HG03095 (cell line): ENCODE data around the gene METTL25B.

Experiments
- ATAC-seq: cut with Tn5 transposase; IDR thresholded peaks from one replicate; pipeline ENCODE4 v1.9.1; 2021; ENCODE audit warnings: moderate library complexity; ENCODE audit not compliant: unreplicated experiment

METTL25B gene

GRCh38 chr1:156725683-156726280 lies 2.5 kb upstream of the METTL25B start:
- peak; percentile 35 for ATAC-seq

DNA sequence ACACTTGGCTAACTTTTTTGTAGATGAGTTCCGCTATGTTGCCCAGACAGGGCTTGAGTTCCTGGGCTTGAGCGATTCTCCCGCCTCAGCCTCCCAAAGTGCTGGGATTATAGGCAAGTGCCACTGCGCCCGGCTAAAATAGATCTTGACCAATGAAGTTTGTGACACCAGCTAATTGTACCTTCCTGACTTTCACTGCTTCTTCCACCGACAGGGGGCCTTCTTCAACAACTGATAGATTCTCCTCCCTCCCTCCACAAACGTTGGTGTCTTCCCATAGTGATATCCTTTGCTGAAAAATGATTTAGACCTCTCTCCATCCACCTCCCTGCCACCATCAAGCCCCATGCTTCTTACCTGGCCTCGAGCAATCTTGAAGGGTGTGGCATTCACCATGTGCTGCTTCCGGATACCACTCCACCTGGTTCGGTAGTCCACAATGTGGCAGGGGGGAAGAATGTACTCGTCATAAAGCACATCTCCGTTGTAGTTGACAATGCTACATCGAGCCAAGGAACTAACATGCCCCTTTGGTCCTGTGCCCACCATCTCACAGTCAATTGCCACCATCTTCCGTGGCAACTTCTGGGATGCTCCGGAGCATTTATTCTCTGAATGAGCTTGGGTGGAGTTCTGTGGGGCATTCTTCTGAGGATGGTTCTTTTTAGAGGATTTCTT lies 1.6 kb upstream of the METTL25B start:
- no peak for ATAC-seq

DNA sequence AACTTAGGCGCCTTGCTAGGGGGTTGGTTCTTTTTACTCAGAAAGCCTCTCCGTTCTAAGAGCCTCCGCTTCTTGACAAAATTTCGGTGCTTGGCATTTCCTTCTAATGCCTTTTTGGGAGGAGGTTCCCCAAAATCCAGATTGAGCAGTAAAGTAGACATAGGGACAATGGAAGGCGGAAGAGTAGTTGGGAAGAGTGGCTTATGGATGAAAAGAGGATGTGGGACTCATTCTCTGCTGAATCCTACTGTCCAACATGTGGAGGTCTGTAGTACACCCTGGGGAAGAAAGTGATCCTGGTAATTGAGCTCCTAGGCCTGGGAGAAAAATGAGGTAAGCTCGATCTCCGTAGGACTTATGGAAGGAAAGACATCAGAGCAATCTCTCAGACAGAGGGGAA lies 777 bp upstream of the METTL25B start:
- ATAC-seq: no peak

DNA sequence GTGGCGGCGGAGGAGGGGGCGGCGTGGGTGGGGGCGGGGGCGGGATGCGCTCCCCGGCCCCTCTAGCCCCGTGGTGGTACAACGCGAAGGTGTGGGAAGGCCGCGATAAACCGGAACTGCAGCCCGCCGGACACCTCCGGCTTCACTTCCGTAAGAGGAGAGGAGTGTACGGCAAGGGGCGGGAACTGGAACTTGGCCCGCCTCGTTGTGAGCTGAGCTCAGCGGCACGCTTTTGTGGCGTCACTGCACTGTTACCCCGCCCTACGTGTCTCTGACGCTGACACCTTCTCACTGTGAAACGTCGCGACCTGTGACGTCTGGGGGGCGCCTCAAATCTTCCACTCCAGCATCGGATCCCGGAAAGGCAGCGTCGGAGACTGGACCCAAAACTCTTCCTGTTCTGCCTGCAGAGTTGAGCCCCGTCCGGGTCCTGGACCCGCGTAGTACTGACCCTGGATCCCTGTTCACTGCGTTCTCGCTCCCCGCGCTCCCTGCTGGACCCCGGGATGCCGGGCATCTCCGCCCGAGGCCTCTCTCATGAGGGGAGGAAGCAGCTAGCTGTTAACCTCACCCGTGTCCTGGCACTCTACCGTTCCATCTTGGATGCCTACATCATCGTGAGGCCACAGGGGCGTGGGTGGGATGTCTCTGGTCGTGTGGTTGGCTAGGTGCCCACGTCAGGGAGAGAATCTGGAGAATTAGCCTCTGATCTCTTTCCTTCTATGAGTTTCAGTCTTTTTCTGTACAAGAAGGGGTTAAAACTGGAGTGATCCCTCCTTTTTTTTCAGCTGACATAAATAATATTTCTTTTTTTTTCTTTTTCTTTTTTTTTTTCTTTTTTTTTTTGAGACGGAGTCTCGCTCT lies 562 bp downstream of the METTL25B start, which contains the start of gene ISG20L2:
Gene ISG20L2, minus strand, starts transcription at position 168 of the 864 bp plus-strand sequence. CDS start 1,114 bp downstream, outside the sequence.
- ATAC-seq: peak; percentile 78

DNA sequence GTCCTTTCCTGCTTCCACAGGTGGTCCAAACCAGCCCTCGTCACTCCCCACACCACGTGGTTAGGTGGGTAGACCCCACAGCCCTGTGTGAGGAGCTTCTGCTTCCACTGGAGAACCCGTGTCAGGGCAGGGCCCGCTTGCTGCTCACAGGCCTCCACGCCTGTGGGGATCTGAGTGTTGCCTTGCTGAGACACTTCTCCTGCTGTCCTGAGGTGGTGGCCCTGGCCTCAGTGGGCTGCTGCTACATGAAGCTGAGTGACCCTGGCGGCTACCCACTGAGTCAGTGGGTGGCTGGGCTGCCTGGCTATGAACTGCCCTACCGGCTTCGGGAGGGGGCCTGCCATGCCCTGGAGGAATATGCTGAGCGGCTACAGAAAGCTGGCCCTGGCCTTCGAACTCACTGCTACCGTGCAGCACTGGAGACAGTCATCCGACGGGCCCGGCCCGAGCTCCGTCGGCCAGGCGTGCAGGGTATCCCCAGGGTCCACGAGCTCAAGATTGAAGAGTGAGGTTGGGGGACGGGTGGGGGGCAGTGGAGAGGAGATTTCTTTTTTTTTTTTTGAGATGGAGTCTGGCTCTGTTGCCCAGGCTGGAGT lies 5.8 kb downstream of the METTL25B start:
- no peak for ATAC-seq

DNA sequence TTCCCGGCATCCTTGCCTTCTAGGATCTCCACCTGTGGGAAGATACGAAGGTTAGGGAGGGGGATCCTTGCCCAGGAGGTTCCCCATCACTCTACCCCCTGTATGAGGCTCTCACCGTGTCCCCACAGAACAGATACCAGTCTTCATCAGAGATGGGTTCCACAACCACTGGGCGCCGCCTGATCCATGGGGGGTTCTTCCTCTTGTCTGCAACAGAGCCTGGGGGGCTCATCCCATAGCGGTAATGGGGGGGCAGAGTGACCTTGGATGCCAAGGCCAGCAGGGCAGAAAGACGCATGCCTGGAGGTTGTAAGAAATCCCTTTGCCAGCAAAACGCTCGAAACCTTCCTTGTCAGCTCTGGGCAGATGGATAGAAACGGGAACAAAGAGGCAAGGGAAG lies 10.1 kb downstream of the METTL25B start:
- no peak for ATAC-seq

DNA sequence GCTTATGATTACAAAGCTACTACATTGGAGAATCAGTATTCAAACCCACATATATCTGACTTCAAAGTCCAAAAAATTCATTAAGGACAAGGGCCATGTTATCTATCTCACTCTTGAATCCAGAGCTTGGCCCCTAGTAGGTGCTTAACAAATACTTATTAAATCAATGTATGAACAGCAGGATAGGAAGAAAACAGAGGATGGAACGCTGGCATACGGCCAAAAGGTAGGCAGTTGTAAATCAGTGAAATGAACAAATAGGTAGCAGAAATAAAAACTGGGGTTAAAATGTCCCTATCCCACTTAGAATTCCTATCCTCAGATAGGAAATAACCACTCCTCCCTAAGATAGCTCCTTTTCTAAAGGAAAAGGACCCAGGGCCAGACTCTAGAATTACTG lies 10.6 kb downstream of the METTL25B start:
- ATAC-seq: no peak

- peak; percentile 6 for ATAC-seq
Observed at GRCh38 chr1:156740237-156740740, 12.0 kb downstream of the METTL25B start.

- peak; percentile 71 for ATAC-seq
Observed at GRCh38 chr1:156740741-156741480, 12.6 kb downstream of the METTL25B start, which contains the start of gene MRPL24. MRPL24 (minus strand) TSS chr1:156741088; CDS start chr1:156738704, 2,384 bp downstream.

GRCh38 chr1:156741481-156741983 lies 13.3 kb downstream of the METTL25B start:
- no peak for ATAC-seq

GRCh38 chr1:156742017-156742416 lies 13.7 kb downstream of the METTL25B start:
- no peak for ATAC-seq

GRCh38 chr1:156742801-156743200 lies 14.5 kb downstream of the METTL25B start:
- no peak for ATAC-seq

DNA sequence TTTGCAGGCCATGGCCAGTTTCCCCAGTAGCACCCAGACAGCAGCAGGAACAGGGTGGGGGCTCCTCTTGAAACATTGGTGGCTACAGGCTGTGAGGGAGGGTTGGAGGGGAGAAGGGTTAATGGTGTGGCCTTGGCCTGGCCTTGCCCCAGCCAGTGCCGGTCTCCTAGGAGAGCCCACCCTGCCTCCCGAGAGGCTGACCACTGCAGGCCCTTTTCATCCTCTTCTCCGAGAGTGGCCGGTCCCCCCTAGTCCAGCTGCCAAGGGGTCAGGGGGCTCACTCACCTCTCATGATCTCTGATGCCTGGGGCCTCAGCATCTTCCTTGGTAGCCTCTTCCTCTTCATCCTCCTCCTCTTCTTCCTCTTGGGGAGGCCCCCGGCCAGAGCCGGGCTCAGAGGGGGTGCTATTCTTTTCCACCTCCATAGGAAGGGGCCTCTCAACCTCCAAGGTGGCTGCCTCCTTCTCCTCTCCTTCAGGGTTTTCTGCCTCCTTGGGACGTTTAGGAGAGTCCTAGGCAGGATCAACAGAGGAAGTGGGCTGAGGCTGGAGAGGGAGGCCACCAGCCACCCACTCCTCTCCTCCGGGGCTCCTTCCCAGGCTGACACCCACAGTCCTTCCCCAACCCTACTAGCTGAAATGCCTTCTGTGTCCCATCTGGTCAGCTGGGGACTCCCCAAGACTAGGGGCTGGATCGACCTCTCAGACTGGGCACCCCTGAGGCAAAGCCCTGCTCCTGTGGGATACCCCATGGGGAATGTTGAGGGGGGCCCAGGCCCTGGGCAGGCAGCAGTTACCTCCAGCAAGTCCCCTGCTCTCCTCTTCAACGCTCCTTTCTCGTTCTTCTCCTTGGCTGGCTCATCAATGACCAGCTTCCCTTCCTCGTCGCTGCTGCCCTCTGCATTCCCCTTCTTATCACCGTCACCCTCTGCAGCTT lies 15.4 kb downstream of the METTL25B start:
- no peak for ATAC-seq

- ATAC-seq: no peak
Observed at GRCh38 chr1:156744344-156744743, 16.1 kb downstream of the METTL25B start.

DNA sequence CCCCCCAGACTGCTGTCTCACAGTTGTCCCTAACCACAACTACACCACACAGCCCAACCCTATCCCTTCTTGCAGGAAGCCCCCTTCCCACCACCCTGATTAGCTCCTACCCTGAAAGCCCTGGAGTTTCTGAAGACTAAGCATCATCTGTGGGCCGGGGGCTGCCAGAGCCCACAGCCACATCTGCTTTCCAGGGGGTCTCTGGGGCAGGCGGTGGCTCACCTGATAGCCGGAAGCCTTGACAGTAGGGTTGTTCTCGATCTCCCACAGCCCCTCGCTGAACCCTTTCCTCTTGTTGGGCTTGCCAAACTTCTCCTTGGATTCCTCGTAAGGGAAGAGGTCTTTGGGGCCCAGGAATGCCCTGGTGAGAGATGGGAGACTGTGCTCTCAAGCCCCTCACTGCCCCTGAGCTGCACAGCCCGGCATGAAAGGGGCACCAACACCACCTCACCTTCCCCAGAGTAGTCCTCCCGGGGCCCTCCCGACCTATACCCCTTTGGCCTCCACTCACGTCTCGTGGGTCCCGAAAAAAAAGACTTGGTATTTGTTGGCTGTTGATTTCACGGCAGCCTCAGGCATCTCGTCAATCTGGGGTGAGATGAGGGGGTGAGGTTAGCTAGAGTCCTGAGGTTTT lies 16.6 kb downstream of the METTL25B start:
- no peak for ATAC-seq

GRCh38 chr1:156745881-156746280 lies 17.6 kb downstream of the METTL25B start:
- ATAC-seq: no peak

GRCh38 chr1:156746406-156746727 lies 18.1 kb downstream of the METTL25B start:
- ATAC-seq: no peak

DNA sequence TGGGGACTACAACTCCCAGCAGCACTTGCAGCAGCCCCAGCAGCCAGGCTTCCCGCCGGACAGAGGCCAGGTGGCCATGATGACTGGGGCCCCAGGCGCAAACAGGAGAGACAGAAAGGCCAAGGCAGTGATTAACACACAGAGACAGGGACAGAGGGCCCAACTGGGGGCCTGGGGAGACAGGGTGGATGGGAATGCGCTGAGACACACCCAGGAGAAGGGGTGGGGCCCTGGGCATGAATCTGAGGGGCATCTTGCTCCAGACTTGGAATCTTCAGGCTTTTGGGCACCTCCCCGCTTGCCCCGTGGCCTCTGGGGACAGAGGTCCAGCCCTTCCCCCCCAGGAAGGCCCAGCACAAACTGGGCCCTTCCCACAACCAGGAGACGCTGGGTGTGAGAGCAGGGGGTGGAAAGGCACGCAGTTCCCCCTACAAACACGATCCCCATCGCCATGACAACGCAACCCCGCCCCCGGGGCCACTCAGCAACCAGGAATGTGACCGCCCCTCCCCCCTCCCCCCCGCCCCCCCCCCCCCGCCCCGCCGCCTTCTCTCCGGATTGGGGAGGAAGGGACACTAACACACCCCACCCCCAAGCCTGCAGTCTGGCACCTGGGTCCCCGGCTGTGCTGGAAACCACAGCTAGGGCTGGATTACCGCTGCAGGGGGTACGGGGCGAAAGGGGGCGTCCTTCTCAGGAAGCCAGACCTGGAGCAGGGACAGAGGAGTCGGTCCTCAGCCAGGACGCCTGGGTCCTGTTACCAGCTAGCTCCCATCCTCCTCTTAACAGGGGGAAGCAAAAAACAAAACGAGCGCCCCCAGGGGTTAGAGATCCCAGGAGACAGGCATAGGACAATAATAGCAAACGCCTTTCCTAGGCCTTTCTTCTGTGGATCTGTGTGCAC lies 18.7 kb downstream of the METTL25B start:
- ATAC-seq: no peak
